ENCODE results near the gene C13orf46. TPM values are rescaled to one million over a fixed set of nuclear protein-coding genes. Genes with fewer than 3 reads are reported as not detected.

C13orf46 gene
- polyA plus RNA-seq, 1 experiment, result 0.35 TPM

- Histone ChIP-seq H3K4me3 (ENCODE audit: low read depth, low read length) (no peak overlapping the region), H3K27ac (ENCODE audit: low read depth, low read length) (no peak overlapping the region), H3K27me3 (ENCODE audit: control insufficient read depth, insufficient read depth, low read length) (no peaks in the 10 kb centered on the region), H3K9me3 (ENCODE audit: control insufficient read depth, insufficient read depth, low read length) (no peaks in the 10 kb centered on the region; the same call in 1 of the 2 replicates)
- no peak for TF ChIP-seq CTCF (IDR thresholded peaks at IDR 0.05; ENCODE audit: low read depth, low read length)
- ChIA-PET CTCF (no interaction called here), POLR2A (no interaction called here)
- no peak for DNase-seq (ENCODE audit: low read depth, low spot score)
These were observed 27.6 kb upstream of the C13orf46 start for GRCh38 chr13:114001331-114002008.

GRCh38 chr13:114000151-114001040 is 26.5 kb upstream of the C13orf46 start:
- Histone ChIP-seq H3K9me3 (ENCODE audit: control insufficient read depth, insufficient read depth, low read length) (no peaks in the 10 kb centered on the region; the same call in 1 of the 2 replicates), H3K27ac (ENCODE audit: low read depth, low read length) (no peak overlapping the region), H3K4me3 (ENCODE audit: low read depth, low read length) (no peak overlapping the region), H3K27me3 (ENCODE audit: control insufficient read depth, insufficient read depth, low read length) (no peaks in the 10 kb centered on the region)
- CTCF ChIA-PET, result no interaction called here
- no peak for DNase-seq (ENCODE audit: low read depth, low spot score)
- no peak for TF ChIP-seq CTCF (IDR thresholded peaks at IDR 0.05; ENCODE audit: low read depth, low read length)
- POLR2A ChIA-PET, result no interaction called here

- Histone ChIP-seq H3K9me3 (ENCODE audit: control insufficient read depth, insufficient read depth, low read length) (no peaks in the 10 kb centered on the region; the same call in 1 of the 2 replicates), H3K27me3 (ENCODE audit: control insufficient read depth, insufficient read depth, low read length) (no peaks in the 10 kb centered on the region), H3K4me3 (ENCODE audit: low read depth, low read length) (no peak overlapping the region), H3K27ac (ENCODE audit: low read depth, low read length) (no peak overlapping the region)
- ChIA-PET POLR2A (no interaction called here), CTCF (no interaction called here)
- TF ChIP-seq CTCF (IDR thresholded peaks at IDR 0.05; ENCODE audit: low read depth, low read length), result no peak
- DNase-seq (ENCODE audit: low read depth, low spot score), result no peak
These were observed 25.7 kb upstream of the C13orf46 start for GRCh38 chr13:113999618-113999910.

- Histone ChIP-seq H3K27ac (ENCODE audit: low read depth, low read length) (peak overlapping the region; percentile 61), H3K4me3 (ENCODE audit: low read depth, low read length) (no peak overlapping the region), H3K27me3 (ENCODE audit: control insufficient read depth, insufficient read depth, low read length) (no peaks in the 10 kb centered on the region), H3K9me3 (ENCODE audit: control insufficient read depth, insufficient read depth, low read length) (no peaks in the 10 kb centered on the region; the same call in 1 of the 2 replicates)
- ChIA-PET POLR2A (no interaction called here), CTCF (no interaction called here)
- TF ChIP-seq CTCF (IDR thresholded peaks at IDR 0.05; ENCODE audit: low read depth, low read length), result no peak
- DNase-seq (ENCODE audit: low read depth, low spot score), result no peak
These were observed 25.1 kb upstream of the C13orf46 start for GRCh38 chr13:113998781-113999617.

Data from AG04450 (cell line).